PC-9 (cell line): ENCODE results near the gene PPP2R3A. TPM values are rescaled to one million over a fixed set of nuclear protein-coding genes. Genes with fewer than 3 reads are reported as not detected.

Experiments
- BruUV-seq: library from RNA; stranded (reverse); fragments of 400-500 nt; replicated peaks from 2 replicates; lab custom pipeline; 2021; lab: Mats Ljungman, UMichigan
- CTCF ChIA-PET: fragments of 300-600 bp; sonication (Branson Sonifier 250); formaldehyde crosslinking; loops from one replicate; lab custom pipeline; 2022; ENCODE audit warnings: antibody characterized with exemption; lab: Charles Lee
- POLR2A ChIA-PET: fragments of 300-600 bp; sonication (Branson Sonifier 250); formaldehyde crosslinking; loops from one replicate; lab custom pipeline; 2022; ENCODE audit warnings: antibody characterized with exemption; ENCODE audit not compliant: unreplicated experiment; lab: Charles Lee
- DNase-seq, 2 experiments: peaks; one replicate each; pipeline versions ENCODE4 v3.0.0 to v3.0.0-alpha.2; 2015 to 2022; ENCODE audit warnings: mixed read lengths in 1 of 2
- H2AFZ ChIP-seq: fragments of 200-600 bp; sonication (generic); 2 replicates; pipeline ENCODE4 v1.8.1; 2017; ENCODE audit warnings: antibody characterized with exemption
- H3F3A ChIP-seq: fragments of 200-600 bp; sonication (generic); 2 replicates; pipeline ENCODE4 v1.8.1; 2017; ENCODE audit warnings: antibody characterized with exemption, mild to moderate bottlenecking, low read depth; ENCODE audit not compliant: insufficient read depth
- H3K27ac ChIP-seq: fragments of 200-600 bp; sonication (generic); 2 replicates; pipeline ENCODE4 v1.6.1; 2016; ENCODE audit warnings: mixed run types
- H3K27me3 ChIP-seq: fragments of 200-600 bp; sonication (generic); 2 replicates; pipeline ENCODE4 v1.6.1; 2016; ENCODE audit warnings: low read depth, mixed run types; ENCODE audit not compliant: insufficient read depth
- H3K36me3 ChIP-seq: fragments of 200-600 bp; sonication (generic); 2 replicates; pipeline ENCODE4 v1.6.1; 2016; ENCODE audit warnings: low read depth, mixed run types
- H3K4me1 ChIP-seq: fragments of 200-600 bp; sonication (generic); replicated peaks from 2 replicates; pipeline ENCODE4 v1.6.1; 2016; ENCODE audit warnings: mixed run types; ENCODE audit not compliant: insufficient read depth
- H3K4me2 ChIP-seq: fragments of 200-600 bp; sonication (generic); 2 replicates; pipeline ENCODE4 v1.6.1; 2017; ENCODE audit warnings: mixed run types
- H3K4me3 ChIP-seq: fragments of 200-600 bp; sonication (generic); 2 replicates; pipeline ENCODE4 v1.6.1; 2016; ENCODE audit warnings: mixed run types
- H3K79me2 ChIP-seq: fragments of 200-600 bp; sonication (generic); 2 replicates; pipeline ENCODE4 v1.6.1; 2017; ENCODE audit warnings: low read depth, mixed run types
- H3K9me2 ChIP-seq: fragments of 200-600 bp; sonication (generic); 2 replicates; pipeline ENCODE4 v1.8.1; 2017; ENCODE audit warnings: mild to moderate bottlenecking; ENCODE audit not compliant: insufficient read depth
- H3K9me3 ChIP-seq: fragments of 200-600 bp; sonication (generic); 2 replicates; pipeline ENCODE4 v1.8.1; 2016; ENCODE audit warnings: low read depth; ENCODE audit not compliant: insufficient read depth
- H4K20me1 ChIP-seq: fragments of 200-600 bp; sonication (generic); 2 replicates; pipeline ENCODE4 v1.8.1; 2017; ENCODE audit not compliant: insufficient read depth
- EZH2 ChIP-seq: fragments of 200-600 bp; sonication (generic); IDR thresholded peaks from 2 replicates; pipeline ENCODE4 v1.8.0; 2017; ENCODE audit warnings: antibody characterized with exemption, low read depth
- intact Hi-C: fragments of 100-400 bp; cut with micrococcal nuclease; formaldehyde crosslinking; loops from one replicate; pipeline ENCODE4 v1.10.0; 2022; ENCODE audit not compliant: unreplicated experiment
- total RNA-seq: library from RNA; stranded (reverse); gene quantifications from 2 replicates; pipeline ENCODE4 v1.2.3, GENCODE V29; 2021
- TF ChIP-seq, protein P1 (sequence below): fragments of 200-600 bp; sonication (generic); conservative IDR thresholded peaks from 2 replicates; pipeline ENCODE4 v1.6.1; 2017; ENCODE audit warnings: mixed run types, antibody characterized with exemption, mild to moderate bottlenecking, moderate library complexity

PPP2R3A gene
- total RNA-seq, 1 experiment from 2014 or later: 42.6 TPM

DNA sequence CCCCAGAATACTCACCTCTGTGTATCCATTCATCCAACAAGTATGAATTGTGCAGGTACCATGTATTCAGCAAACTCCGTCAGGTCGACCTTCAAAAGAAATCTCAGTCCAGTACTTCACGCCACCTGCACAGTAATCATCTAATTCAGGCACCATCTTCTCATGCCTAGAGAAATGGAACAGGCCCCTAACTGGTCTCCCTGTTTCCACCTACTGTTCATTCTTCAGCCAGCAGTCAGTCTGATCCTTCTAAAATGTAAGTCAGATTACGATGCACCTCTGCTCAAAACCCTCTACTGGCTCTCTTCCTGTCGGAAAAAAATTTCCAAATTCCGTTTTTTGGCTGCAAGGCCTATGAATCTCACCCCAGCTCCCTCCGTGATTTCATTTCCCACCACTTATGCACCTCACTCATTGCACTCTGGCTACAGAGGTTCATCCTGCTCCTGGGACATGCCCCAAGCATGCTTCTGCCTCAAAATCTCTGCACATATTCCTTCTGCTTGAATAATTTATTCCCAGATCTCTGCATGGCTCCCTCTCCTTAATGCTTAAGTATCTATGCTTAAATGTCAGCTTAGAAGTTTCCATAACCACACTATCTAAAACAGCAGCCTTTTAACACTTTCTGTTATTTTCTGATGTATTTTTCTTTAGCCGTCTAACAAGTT, 47.5 kb upstream of the PPP2R3A start:
- CTCF ChIA-PET: interaction anchor here (0.6 to 0.9 kb wide), 3 partner anchors 53 to 161 kb away, joined by 3 to 6 read pairs (median 4); no protein-coding TSS in a partner anchor
- Histone ChIP-seq H3F3A (no peaks in the 10 kb centered on the region), H3K4me2 (no peak overlapping the region), H3K4me1 (0 out of 2 replicates have a peak, but pooled peaks cover 3% of the 10 kb centered on the region), H2AFZ (no peak overlapping the region), H3K79me2 (no peaks in the 10 kb centered on the region), H3K9me2 (no peaks in the 10 kb centered on the region), H3K36me3 (no peaks in the 10 kb centered on the region), H3K27ac (no peak overlapping the region), H3K4me3 (no peak overlapping the region), H3K27me3 (no peaks in the 10 kb centered on the region), H4K20me1 (no peaks in the 10 kb centered on the region), H3K9me3 (no peaks in the 10 kb centered on the region; the same call in 1 of the 2 replicates)
- BruUV-seq: no TSS peak
- POLR2A ChIA-PET: no interaction called here
- intact Hi-C loops: loop anchor here (1.0 kb wide), 1 partner anchor 124 kb away; no protein-coding TSS in a partner anchor
- DNase-seq: no peak
- no peak for TF ChIP-seq EZH2
- TF ChIP-seq, protein P1, sequence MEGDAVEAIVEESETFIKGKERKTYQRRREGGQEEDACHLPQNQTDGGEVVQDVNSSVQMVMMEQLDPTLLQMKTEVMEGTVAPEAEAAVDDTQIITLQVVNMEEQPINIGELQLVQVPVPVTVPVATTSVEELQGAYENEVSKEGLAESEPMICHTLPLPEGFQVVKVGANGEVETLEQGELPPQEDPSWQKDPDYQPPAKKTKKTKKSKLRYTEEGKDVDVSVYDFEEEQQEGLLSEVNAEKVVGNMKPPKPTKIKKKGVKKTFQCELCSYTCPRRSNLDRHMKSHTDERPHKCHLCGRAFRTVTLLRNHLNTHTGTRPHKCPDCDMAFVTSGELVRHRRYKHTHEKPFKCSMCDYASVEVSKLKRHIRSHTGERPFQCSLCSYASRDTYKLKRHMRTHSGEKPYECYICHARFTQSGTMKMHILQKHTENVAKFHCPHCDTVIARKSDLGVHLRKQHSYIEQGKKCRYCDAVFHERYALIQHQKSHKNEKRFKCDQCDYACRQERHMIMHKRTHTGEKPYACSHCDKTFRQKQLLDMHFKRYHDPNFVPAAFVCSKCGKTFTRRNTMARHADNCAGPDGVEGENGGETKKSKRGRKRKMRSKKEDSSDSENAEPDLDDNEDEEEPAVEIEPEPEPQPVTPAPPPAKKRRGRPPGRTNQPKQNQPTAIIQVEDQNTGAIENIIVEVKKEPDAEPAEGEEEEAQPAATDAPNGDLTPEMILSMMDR: no peak

DNA sequence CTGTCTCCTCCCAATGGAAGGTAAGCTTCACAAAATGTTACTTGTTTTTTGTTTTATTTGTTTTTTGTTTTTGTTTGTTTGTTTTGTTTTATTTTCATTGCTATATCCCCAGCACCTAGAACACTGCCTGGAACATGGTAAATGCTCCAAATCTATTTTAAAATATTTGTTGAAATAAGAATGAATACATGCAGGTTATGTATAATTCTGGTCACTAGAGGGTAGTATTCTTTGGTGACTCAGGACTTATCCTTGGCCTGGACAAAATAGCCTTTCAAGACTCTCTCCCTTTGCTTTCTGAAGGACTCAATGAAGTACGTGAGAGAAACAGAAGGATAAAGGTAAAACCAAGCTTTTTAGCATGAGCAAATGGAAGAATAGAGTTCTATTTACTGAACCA, 46.9 kb upstream of the PPP2R3A start:
- Histone ChIP-seq H3K4me3 (no peak overlapping the region), H3K9me2 (no peaks in the 10 kb centered on the region), H3K4me2 (no peak overlapping the region), H3K27me3 (no peaks in the 10 kb centered on the region), H3K79me2 (no peaks in the 10 kb centered on the region), H3K4me1 (0 out of 2 replicates have a peak, but pooled peaks cover 3% of the 10 kb centered on the region), H3F3A (no peaks in the 10 kb centered on the region), H2AFZ (no peak overlapping the region), H4K20me1 (no peaks in the 10 kb centered on the region), H3K36me3 (no peaks in the 10 kb centered on the region), H3K9me3 (no peaks in the 10 kb centered on the region; the same call in 1 of the 2 replicates), H3K27ac (no peak overlapping the region)
- ChIA-PET CTCF (interaction anchor here (0.6 to 0.9 kb wide), 4 partner anchors 49 to 161 kb away, joined by 3 to 6 read pairs (median 4); no protein-coding TSS in a partner anchor), POLR2A (no interaction called here)
- no TSS peak for BruUV-seq
- DNase-seq: no peak
- TF ChIP-seq, protein P1: peak; percentile 69
- no peak for TF ChIP-seq EZH2
- intact Hi-C loops: loop anchor here (1.0 kb wide), 1 partner anchor 124 kb away; no protein-coding TSS in a partner anchor

DNA sequence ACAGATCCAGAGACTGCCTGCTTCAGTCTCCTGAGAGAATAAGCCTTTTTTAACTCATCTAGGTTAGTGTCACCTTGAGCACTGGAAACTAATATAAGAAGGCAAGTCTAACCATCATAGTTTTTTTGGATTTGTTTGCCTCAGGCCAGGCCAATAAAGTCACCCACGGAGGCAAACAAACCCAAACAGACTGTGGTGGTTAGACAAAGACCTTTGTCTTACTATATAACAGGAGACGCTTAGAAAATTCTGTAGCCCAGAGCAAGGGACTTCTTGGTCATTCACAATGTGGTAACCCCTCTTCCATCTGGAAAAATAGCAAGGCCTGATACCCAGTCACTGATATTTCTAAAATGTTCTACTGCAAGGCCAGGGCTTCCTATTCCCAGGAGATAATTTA, 45.3 kb upstream of the PPP2R3A start:
- Histone ChIP-seq H4K20me1 (no peaks in the 10 kb centered on the region), H2AFZ (no peak overlapping the region), H3K27ac (no peak overlapping the region), H3K9me2 (no peaks in the 10 kb centered on the region), H3F3A (no peaks in the 10 kb centered on the region), H3K4me1 (0 out of 2 replicates have a peak, but pooled peaks cover 3% of the 10 kb centered on the region), H3K9me3 (no peaks in the 10 kb centered on the region; the same call in 1 of the 2 replicates), H3K79me2 (no peaks in the 10 kb centered on the region), H3K36me3 (no peaks in the 10 kb centered on the region), H3K4me2 (no peak overlapping the region), H3K4me3 (no peak overlapping the region), H3K27me3 (no peaks in the 10 kb centered on the region)
- DNase-seq: no peak
- ChIA-PET POLR2A (no interaction called here), CTCF (no interaction called here)
- intact Hi-C loops: no loop called here
- BruUV-seq: no TSS peak
- TF ChIP-seq, protein P1: no peak
- no peak for TF ChIP-seq EZH2
